Neural crest cell (in vitro differentiated cells): ENCODE measurements around the gene ICA1. TPM values are rescaled to one million over a fixed set of nuclear protein-coding genes. Genes with fewer than 3 reads are reported as not detected.

Experiments used
- DNase-seq: peaks from one replicate; pipeline ENCODE4 v3.0.0; 2021; ENCODE audit warnings: low read depth, mixed read lengths, low spot score
- H3K27ac Mint-ChIP-seq: one replicate; pipeline ENCODE4 v1.8.0; 2021; ENCODE audit warnings: mild to moderate bottlenecking, mixed read lengths; ENCODE audit not compliant: unreplicated experiment
- H3K27me3 Mint-ChIP-seq: 2 replicates; pipeline ENCODE4 v1.8.0; 2021; ENCODE audit warnings: low read depth, mild to moderate bottlenecking, mixed read lengths
- H3K36me3 Mint-ChIP-seq: 2 replicates; pipeline ENCODE4 v1.8.0; 2021; ENCODE audit warnings: low read depth, mild to moderate bottlenecking, mixed read lengths
- H3K4me1 Mint-ChIP-seq: 2 replicates; pipeline ENCODE4 v1.8.0; 2021; ENCODE audit warnings: mixed read lengths
- H3K4me3 Mint-ChIP-seq: one replicate; pipeline ENCODE4 v1.8.0; 2021; ENCODE audit warnings: mild to moderate bottlenecking, mixed read lengths
- H3K9me3 Mint-ChIP-seq: 2 replicates; pipeline ENCODE4 v1.8.0; 2021; ENCODE audit warnings: mixed read lengths
- total RNA-seq: library from RNA; stranded (reverse); gene quantifications from 2 replicates; pipeline ENCODE4 v1.2.1, GENCODE V29; 2021
- TF ChIP-seq, protein P1 (sequence below): fragments of 200-600 bp; sonication (generic); conservative IDR thresholded peaks from 2 replicates; pipeline ENCODE4 v1.5.0; 2021; ENCODE audit warnings: antibody characterized with exemption, mild to moderate bottlenecking

Gene ICA1
- total RNA-seq, 1 donor from 2014 or later, result 4.2 TPM

DNA sequence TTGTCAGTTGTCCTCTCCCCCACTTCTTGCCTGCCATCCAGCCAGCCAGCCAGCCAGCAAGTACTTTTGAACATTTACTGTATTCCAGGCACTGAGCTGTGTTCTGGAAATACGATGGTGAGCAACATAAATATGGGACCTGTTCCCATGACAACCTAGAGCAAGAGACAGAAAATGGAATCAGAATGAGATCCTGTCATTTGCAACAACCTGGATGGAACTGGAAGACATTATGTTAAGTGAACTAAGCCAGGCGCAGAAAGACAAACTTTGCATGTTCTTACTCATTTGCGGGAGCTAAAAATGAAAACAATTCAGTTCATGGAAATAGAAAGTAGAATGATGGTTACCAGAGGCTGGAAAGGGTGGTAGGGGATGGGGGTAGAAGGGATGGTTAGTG lies 140.7 kb downstream of the ICA1 start:
- H3K27me3 Mint-ChIP-seq, result no peaks in the 10 kb centered on the region
- no peak overlapping the region for H3K27ac Mint-ChIP-seq
- H3K36me3 Mint-ChIP-seq, result no peaks in the 10 kb centered on the region
- DNase-seq, result no peak
- TF ChIP-seq, protein P1, sequence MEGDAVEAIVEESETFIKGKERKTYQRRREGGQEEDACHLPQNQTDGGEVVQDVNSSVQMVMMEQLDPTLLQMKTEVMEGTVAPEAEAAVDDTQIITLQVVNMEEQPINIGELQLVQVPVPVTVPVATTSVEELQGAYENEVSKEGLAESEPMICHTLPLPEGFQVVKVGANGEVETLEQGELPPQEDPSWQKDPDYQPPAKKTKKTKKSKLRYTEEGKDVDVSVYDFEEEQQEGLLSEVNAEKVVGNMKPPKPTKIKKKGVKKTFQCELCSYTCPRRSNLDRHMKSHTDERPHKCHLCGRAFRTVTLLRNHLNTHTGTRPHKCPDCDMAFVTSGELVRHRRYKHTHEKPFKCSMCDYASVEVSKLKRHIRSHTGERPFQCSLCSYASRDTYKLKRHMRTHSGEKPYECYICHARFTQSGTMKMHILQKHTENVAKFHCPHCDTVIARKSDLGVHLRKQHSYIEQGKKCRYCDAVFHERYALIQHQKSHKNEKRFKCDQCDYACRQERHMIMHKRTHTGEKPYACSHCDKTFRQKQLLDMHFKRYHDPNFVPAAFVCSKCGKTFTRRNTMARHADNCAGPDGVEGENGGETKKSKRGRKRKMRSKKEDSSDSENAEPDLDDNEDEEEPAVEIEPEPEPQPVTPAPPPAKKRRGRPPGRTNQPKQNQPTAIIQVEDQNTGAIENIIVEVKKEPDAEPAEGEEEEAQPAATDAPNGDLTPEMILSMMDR, result no peak
- H3K4me3 Mint-ChIP-seq, result no peak overlapping the region
- H3K9me3 Mint-ChIP-seq, result peaks cover 4% of the 10 kb centered on the region
- no peaks in the 10 kb centered on the region for H3K4me1 Mint-ChIP-seq

DNA sequence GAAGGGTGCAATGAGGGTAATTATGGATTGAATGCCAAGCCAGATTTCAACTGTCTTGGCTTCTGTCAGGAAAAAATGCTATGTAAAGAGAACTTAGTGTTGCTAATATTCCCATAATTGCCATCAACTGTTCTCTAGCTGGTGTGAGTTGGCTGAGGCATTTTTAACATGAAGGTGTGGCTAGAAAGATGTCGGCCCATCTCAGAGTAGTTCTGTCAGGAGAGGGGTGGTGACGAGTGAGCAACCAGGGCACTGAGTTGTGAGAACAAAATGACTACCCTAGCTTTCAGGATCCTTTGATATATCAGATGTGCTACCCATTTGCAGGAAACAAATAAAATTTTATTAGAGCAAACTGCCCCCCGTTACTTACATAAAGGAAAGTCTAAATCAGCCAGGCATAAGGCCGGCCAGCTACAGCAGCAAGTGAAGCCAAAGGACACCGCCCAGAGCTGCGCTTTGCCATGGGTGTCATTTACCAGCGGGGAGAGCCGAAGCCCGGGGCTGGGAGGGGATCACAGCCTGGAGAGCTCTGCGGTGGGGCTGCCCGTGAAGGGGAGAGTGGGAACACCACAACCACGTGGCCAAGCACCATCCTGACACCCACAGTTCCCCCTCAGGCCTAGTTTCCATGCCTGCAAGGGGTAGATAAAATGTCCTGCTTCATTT lies 141.4 kb downstream of the ICA1 start:
- no peaks in the 10 kb centered on the region for H3K4me1 Mint-ChIP-seq
- DNase-seq, result no peak
- no peak overlapping the region for H3K4me3 Mint-ChIP-seq
- H3K27ac Mint-ChIP-seq, result peak overlapping the region; percentile 62
- TF ChIP-seq, protein P1, result no peak
- H3K36me3 Mint-ChIP-seq, result no peaks in the 10 kb centered on the region
- H3K9me3 Mint-ChIP-seq, result peaks cover 4% of the 10 kb centered on the region
- no peaks in the 10 kb centered on the region for H3K27me3 Mint-ChIP-seq

DNA sequence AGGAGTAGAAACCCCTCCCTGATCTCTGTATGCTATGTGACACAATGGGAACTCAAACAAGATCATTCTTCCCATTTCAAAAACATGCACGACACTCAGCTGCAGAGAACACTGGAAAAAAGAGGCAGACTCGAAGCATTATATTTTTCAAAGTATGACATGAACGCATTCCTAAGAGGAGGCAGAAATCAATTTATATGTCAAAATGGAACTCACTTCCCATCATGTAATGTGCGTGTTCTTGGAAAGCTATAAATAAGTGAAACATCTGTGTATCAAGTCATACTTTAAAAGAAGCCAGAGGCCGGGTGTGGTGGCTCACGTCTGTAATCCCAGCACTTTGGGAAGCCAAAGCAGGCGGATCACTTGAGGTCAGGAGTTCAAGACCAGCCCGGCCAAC lies 142.7 kb downstream of the ICA1 start:
- Mint-ChIP-seq H3K4me1 (no peaks in the 10 kb centered on the region), H3K4me3 (no peak overlapping the region), H3K27me3 (no peaks in the 10 kb centered on the region), H3K36me3 (no peaks in the 10 kb centered on the region), H3K27ac (no peak overlapping the region), H3K9me3 (no peaks in the 10 kb centered on the region)
- TF ChIP-seq, protein P1, result no peak
- no peak for DNase-seq

DNA sequence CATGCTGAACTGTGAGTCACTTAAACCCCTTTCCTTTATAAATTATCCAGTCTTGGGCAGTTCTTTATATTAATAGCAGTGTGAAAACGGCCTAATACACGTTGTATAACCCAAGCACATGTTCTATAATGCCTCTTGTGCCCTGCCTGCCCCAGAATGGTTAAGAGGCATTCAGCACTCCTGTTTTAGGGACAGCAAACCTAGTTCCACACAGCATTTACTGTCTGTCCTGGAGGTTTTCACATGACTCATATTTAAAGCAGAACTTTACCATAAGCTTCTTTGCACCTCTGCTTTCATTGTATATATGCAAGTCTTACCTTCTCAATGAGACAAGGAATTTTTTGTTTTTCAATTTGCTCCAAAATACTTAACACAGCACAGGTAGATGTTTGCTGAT lies 144.8 kb downstream of the ICA1 start:
- H3K9me3 Mint-ChIP-seq, result no peaks in the 10 kb centered on the region
- no peaks in the 10 kb centered on the region for H3K27me3 Mint-ChIP-seq
- H3K4me1 Mint-ChIP-seq, result no peaks in the 10 kb centered on the region
- no peak overlapping the region for H3K4me3 Mint-ChIP-seq
- DNase-seq, result no peak
- TF ChIP-seq, protein P1, result no peak
- H3K36me3 Mint-ChIP-seq, result no peaks in the 10 kb centered on the region
- H3K27ac Mint-ChIP-seq, result no peak overlapping the region

DNA sequence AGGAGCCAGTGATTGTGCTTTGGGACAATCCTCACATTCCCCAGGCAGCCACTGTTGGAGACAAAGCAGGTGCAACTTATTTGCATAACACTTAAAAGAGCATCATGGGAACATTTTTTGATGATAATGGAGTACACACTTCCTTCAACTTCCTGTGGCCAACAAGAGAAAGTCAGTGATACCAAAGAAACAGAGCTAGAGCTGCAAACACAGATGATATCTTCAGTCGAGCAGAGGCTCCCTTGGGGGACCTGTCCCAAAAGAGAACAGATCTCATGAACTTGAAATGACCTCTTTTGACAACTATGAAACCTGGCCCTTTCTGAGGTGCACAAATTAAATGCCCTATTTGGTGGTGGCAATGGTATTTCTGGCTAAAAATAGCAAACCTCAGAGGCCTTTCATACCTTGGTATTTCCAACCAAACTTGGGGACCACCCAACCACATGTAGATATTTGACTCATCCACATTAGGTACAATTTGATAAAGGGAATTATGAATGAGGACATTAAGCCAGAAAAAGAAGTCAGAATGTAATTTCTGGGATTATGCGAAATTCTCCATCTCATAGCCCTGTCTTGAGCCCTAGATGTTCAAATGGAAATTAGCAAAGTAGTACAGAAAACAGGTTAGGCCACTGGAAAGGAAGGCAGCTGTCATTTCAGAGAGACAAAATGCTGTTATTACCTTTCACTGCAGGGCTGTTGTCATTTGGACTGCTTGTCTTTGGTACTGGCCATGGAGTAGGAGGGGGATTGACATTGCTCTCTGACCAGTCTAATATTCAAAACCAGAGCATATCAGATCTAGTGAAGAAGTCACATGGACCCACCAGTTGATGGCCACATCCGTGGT lies 146.2 kb downstream of the ICA1 start:
- TF ChIP-seq, protein P1, result no peak
- H3K9me3 Mint-ChIP-seq, result peaks cover 2% of the 10 kb centered on the region
- no peaks in the 10 kb centered on the region for H3K4me1 Mint-ChIP-seq
- no peak overlapping the region for H3K4me3 Mint-ChIP-seq
- no peak overlapping the region for H3K27ac Mint-ChIP-seq
- H3K36me3 Mint-ChIP-seq, result no peaks in the 10 kb centered on the region
- H3K27me3 Mint-ChIP-seq, result no peaks in the 10 kb centered on the region
- no peak for DNase-seq
